Osteoblast (primary cell): ENCODE data around the gene WDR55. TPM values are rescaled to one million over a fixed set of nuclear protein-coding genes. Genes with fewer than 3 reads are reported as not detected.
A peak's percentile ranks its signal among the peaks of the same experiment; 100 is the strongest.

Source experiments
- DNase-seq: peaks from one replicate; pipeline ENCODE4 v3.0.0; 2011; ENCODE audit warnings: low spot score, mixed read lengths; ENCODE audit not compliant: insufficient read length; ENCODE audit errors: missing footprints
- H2AFZ ChIP-seq: 2 replicates; pipeline ENCODE4 v1.6.0; 2011; ENCODE audit warnings: mild to moderate bottlenecking, low read length
- H3K27ac ChIP-seq: 2 replicates; pipeline ENCODE4 v1.5.1; 2011; ENCODE audit warnings: mild to moderate bottlenecking, low read depth, low read length, moderate library complexity
- H3K27me3 ChIP-seq: 2 replicates; pipeline ENCODE4 v1.6.0; 2012; ENCODE audit warnings: mild to moderate bottlenecking, control low read depth, inconsistent platforms, low read length, moderate library complexity; ENCODE audit not compliant: insufficient read depth
- H3K36me3 ChIP-seq: 2 replicates; pipeline ENCODE4 v1.5.1; 2011; ENCODE audit warnings: mild to moderate bottlenecking, low read length, control low read depth, moderate library complexity; ENCODE audit not compliant: insufficient read depth
- H3K4me1 ChIP-seq: 2 replicates; pipeline ENCODE4 v1.5.1; 2011; ENCODE audit warnings: mild to moderate bottlenecking, low read length, control low read depth, moderate library complexity; ENCODE audit not compliant: insufficient read depth
- H3K4me2 ChIP-seq: 2 replicates; pipeline ENCODE4 v1.6.0; 2011; ENCODE audit warnings: mild to moderate bottlenecking, low read length; ENCODE audit not compliant: insufficient read depth
- H3K4me3 ChIP-seq: fragments of 200-600 bp; sonication (generic); 3 replicates; pipeline ENCODE4 v1.5.1; 2012; ENCODE audit warnings: mild to moderate bottlenecking, low read length, inconsistent platforms; ENCODE audit not compliant: insufficient read depth
- H3K79me2 ChIP-seq: 2 replicates; pipeline ENCODE4 v1.6.0; 2012; ENCODE audit warnings: mild to moderate bottlenecking, low read length, control low read depth, inconsistent platforms; ENCODE audit not compliant: insufficient read depth
- H3K9me3 ChIP-seq: 2 replicates; pipeline ENCODE4 v1.5.1; 2011; ENCODE audit warnings: low read depth, low read length, control low read depth
- H4K20me1 ChIP-seq: 2 replicates; pipeline ENCODE4 v1.6.0; 2012; ENCODE audit warnings: mild to moderate bottlenecking, low read length, control low read depth; ENCODE audit not compliant: insufficient read depth
- total RNA-seq: library from RNA; depleted of rRNA; stranded (reverse); fragments of >200 nt; gene quantifications from 2 replicates; pipeline ENCODE4 v1.2.3, GENCODE V29; 2012
- TF ChIP-seq, protein P1 (sequence below): IDR thresholded peaks from 2 replicates; pipeline ENCODE4 v1.5.1; 2011; ENCODE audit warnings: mild to moderate bottlenecking, low read depth, low read length, moderate library complexity; ENCODE audit errors: extremely low read depth

The WDR55 gene
- total RNA-seq, 1 donor = 30.8 TPM

DNA sequence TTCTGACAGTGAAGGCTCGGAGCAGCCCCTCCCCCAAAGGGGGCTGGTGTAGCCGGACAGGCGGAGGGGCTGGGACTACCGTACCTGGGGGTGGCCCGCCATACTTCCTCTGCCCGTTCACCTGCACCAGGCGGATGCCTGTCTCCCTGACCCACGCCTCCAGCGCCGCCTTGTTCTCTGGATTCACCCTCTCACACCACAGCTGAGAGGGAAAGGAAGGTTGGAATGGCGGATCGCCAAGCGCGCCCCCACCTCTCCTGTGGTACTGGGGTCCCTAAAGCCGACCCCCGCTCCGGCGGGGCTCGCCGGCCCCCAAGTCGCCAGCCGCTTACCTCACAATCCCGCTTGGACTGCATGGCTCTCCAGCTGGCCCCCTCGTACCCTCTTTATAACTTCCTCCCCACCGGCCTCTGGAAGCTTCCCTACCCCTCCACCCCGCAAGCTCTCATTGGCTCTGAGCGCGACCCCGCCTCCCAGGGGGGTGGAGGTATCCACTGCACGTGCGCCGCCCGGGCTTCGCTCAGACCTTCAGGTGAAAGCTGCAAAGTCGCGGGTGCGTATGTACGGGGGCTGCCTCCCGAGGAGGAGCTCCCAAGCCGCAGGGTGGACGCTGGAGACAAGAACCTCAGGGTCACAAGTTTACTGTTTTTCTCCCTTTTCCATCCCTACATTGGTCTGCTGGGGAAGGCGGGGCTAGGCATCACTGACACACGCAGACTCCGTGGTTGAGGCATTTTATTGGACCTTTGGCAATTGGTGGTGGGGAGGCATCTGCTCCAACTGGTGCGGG, 8.7 kb downstream of the WDR55 start, which contains the start of gene DND1:
Gene DND1 (minus strand): TSS at position 390 of the 790 bp plus-strand sequence. CDS start 34 bp downstream, at position 356.
- H2AFZ ChIP-seq = no peak within 1 kb of the TSS
- no peak within 1 kb of the TSS for H3K4me2 ChIP-seq
- DNase-seq = peak; percentile 84
- H3K4me3 ChIP-seq = peak within 1 kb of the TSS; percentile 33
- TF ChIP-seq, protein P1, sequence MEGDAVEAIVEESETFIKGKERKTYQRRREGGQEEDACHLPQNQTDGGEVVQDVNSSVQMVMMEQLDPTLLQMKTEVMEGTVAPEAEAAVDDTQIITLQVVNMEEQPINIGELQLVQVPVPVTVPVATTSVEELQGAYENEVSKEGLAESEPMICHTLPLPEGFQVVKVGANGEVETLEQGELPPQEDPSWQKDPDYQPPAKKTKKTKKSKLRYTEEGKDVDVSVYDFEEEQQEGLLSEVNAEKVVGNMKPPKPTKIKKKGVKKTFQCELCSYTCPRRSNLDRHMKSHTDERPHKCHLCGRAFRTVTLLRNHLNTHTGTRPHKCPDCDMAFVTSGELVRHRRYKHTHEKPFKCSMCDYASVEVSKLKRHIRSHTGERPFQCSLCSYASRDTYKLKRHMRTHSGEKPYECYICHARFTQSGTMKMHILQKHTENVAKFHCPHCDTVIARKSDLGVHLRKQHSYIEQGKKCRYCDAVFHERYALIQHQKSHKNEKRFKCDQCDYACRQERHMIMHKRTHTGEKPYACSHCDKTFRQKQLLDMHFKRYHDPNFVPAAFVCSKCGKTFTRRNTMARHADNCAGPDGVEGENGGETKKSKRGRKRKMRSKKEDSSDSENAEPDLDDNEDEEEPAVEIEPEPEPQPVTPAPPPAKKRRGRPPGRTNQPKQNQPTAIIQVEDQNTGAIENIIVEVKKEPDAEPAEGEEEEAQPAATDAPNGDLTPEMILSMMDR = no peak
- H3K27ac ChIP-seq = no peak within 1 kb of the TSS
- peaks cover 9% of the 10 kb centered on the region for H3K79me2 ChIP-seq
- peaks cover 71% of the 10 kb centered on the region for H3K36me3 ChIP-seq
- H3K9me3 ChIP-seq = no peaks in the 10 kb centered on the region
- H3K27me3 ChIP-seq = no peaks in the 10 kb centered on the region
- H3K4me1 ChIP-seq = no peaks in the 10 kb centered on the region
- H4K20me1 ChIP-seq = peaks cover 2% of the 10 kb centered on the region

DNA sequence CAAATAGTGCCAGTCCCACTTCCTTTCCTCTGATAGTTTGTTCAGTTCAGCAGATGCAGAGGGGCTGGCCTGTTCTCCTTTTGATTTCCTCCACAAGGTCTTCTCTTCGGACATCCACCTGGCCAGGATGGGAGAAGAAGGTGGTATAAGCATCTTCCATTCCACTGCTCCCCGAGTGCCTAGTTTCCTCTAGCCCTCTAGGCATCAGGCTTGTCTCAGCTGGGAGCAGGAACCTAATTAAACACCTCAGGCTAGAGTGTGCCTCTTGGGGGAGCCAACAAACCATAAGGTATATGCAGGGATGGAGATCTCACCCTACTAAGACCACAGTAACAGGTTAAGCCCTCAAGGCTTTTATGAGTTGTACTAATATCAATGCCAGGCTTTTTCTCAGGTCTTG, 9.5 kb downstream of the WDR55 start:
- Histone ChIP-seq H3K36me3 (peaks cover 69% of the 10 kb centered on the region), H3K4me3 (no peak overlapping the region), H2AFZ (no peak overlapping the region), H3K27ac (no peak overlapping the region), H3K4me1 (no peaks in the 10 kb centered on the region), H3K4me2 (no peak overlapping the region), H3K27me3 (no peaks in the 10 kb centered on the region), H3K79me2 (peaks cover 4% of the 10 kb centered on the region), H3K9me3 (no peaks in the 10 kb centered on the region), H4K20me1 (no peaks in the 10 kb centered on the region)
- TF ChIP-seq, protein P1 = no peak
- DNase-seq = peak; percentile 86

DNA sequence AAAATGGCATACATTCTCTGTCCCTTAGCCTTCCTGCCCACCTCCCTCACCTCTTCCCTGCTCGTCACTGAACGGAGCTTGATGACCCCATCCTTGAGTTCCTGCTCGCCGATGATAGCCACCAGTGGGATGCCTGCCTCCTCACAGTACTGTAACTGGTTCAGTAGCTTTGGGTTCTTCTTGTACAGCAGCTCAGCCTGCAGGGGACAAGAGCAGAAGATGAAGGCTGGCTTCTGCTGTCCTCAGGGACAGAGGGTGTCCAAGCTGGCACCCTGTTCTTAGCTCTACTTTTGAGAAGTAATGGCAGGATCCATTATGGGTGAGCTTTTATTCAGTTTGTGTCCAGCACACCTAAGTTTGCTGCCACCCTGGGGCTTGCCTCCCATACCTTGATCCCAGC, 9.9 kb downstream of the WDR55 start:
- Histone ChIP-seq H3K27ac (no peak overlapping the region), H2AFZ (no peak overlapping the region), H3K4me1 (no peaks in the 10 kb centered on the region), H3K4me2 (no peak overlapping the region), H3K36me3 (peaks cover 69% of the 10 kb centered on the region), H3K27me3 (no peaks in the 10 kb centered on the region), H3K79me2 (peaks cover under 1% of the 10 kb centered on the region), H3K4me3 (no peak overlapping the region), H4K20me1 (no peaks in the 10 kb centered on the region), H3K9me3 (no peaks in the 10 kb centered on the region)
- TF ChIP-seq, protein P1 = no peak
- DNase-seq = peak; percentile 65

DNA sequence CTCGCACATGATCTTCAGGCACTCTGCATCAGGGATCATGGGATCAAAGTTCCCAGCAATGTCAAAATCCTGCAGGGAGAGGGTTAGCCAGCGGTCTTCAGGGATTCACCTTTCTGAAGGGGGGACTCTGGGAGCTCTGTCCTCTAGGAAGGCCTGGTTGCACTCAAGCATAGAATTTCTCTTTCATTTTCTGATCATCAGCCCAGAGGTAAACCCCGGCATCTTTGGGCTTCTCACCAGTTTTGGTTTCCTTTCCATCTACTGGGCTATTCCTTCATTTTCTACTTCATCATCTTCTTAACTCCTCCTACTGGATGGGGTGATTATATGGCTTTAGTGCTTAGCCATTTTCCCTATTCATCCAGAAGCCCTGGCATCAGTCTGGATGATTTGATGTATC, 13.2 kb downstream of the WDR55 start:
- Histone ChIP-seq H3K4me1 (no peaks in the 10 kb centered on the region), H3K9me3 (no peaks in the 10 kb centered on the region), H3K27me3 (no peaks in the 10 kb centered on the region), H3K79me2 (peaks cover under 1% of the 10 kb centered on the region), H4K20me1 (no peaks in the 10 kb centered on the region), H3K27ac (no peak overlapping the region), H3K4me2 (no peak overlapping the region), H3K36me3 (peaks cover 70% of the 10 kb centered on the region), H3K4me3 (no peak overlapping the region), H2AFZ (no peak overlapping the region)
- no peak for DNase-seq
- TF ChIP-seq, protein P1 = no peak
